Lower leg skin (tissue), 4 donors: ENCODE measurements around the gene HOXB9. TPM values are rescaled to one million over a fixed set of nuclear protein-coding genes. Genes with fewer than 3 reads are reported as not detected.

Source experiments
- DNase-seq, 2 donors: peaks; one replicate each; pipeline ENCODE4 v3.0.0-alpha.2; 2019; ENCODE audit warnings: low spot score in 2 of 2
- H3K4me3 ChIP-seq: fragments of 200-600 bp; sonication (generic); 2 replicates; pipeline ENCODE4 v1.5.1; 2017; ENCODE audit warnings: mild to moderate bottlenecking, low read depth; ENCODE audit not compliant: poor library complexity, severe bottlenecking
- CTCF ChIP-seq, 3 donors: fragments of 450-650 bp; IDR thresholded peaks; one replicate each; pipeline ENCODE4 v1.5.1; 2016; ENCODE audit warnings: antibody characterized with exemption in 3 of 3, mild to moderate bottlenecking in 3 of 3, moderate library complexity in 2 of 3
- POLR2A ChIP-seq, 2 donors: fragments of 450-650 bp; IDR thresholded peaks; one replicate each; pipeline ENCODE4 v1.6.1; 2016 to 2017; ENCODE audit warnings: antibody characterized with exemption in 2 of 2, mild to moderate bottlenecking in 1 of 2, moderate library complexity in 1 of 2
- WGBS, 2 donors: methylation state at CpG; one replicate each; pipeline ENCODE4 v1.1.5; 2018; 5-methylcytosine and 5-hydroxymethylcytosine counted together
- intact Hi-C: fragments of 100-400 bp; cut with DNase I; formaldehyde crosslinking; loops from one replicate; pipeline ENCODE4 v1.15.0; 2023; ENCODE audit warnings: low total_unique reads
- total RNA-seq, 4 donors: library from RNA; depleted of rRNA; stranded (reverse); fragments of >200 nt; gene quantifications; one replicate each; pipeline ENCODE4 v1.1.0, GENCODE V29; 2016

Gene HOXB9
- total RNA-seq, 4 donors from 2014 or later, result 0.07 to 0.29 TPM; not detected in 2

GRCh38 chr17:48630925-48631692, 5.0 kb upstream of the HOXB9 start:
- no peak for TF ChIP-seq POLR2A (IDR thresholded peaks at IDR 0.05)
- TF ChIP-seq CTCF (IDR thresholded peaks at IDR 0.05), result no peak
- H3K4me3 ChIP-seq, result no peak overlapping the region
- intact Hi-C loops, result no loop called here
- no peak for DNase-seq
- WGBS, 2 donors, result 50 to 53% methylated on average over 15 of the region's 15 CpGs

GRCh38 chr17:48630009-48630924, 4.1 kb upstream of the HOXB9 start:
- intact Hi-C loops, result no loop called here
- DNase-seq, result no peak
- 60 to 67% methylated on average over 15 of the region's 15 CpGs for WGBS, 2 donors
- TF ChIP-seq POLR2A (IDR thresholded peaks at IDR 0.05) (no peak), CTCF (IDR thresholded peaks at IDR 0.05) (no peak)
- H3K4me3 ChIP-seq, result no peak overlapping the region

- TF ChIP-seq CTCF (IDR thresholded peaks at IDR 0.05), result no peak
- TF ChIP-seq POLR2A (IDR thresholded peaks at IDR 0.05), result no peak
- DNase-seq, result no peak
- WGBS, 2 donors, result 49 to 54% methylated on average over 5 of the region's 5 CpGs
- H3K4me3 ChIP-seq, result no peak overlapping the region
- intact Hi-C loops, result no loop called here
Observed at GRCh38 chr17:48629411-48629759, 3.2 kb upstream of the HOXB9 start.

- WGBS, 2 donors, result 51 to 59% methylated on average over 5 of the region's 5 CpGs
- TF ChIP-seq POLR2A (IDR thresholded peaks at IDR 0.05), result no peak
- intact Hi-C loops, result no loop called here
- no peak overlapping the region for H3K4me3 ChIP-seq
- no peak for DNase-seq
Observed at GRCh38 chr17:48628649-48629410, 2.7 kb upstream of the HOXB9 start.

GRCh38 chr17:48627623-48628521, 1.7 kb upstream of the HOXB9 start:
- WGBS, 2 donors, result 31% methylated on average over 27 of the region's 27 CpGs
- DNase-seq, result no peak
- TF ChIP-seq CTCF (IDR thresholded peaks at IDR 0.05), result no peak
- intact Hi-C loops, result no loop called here
- no peak overlapping the region for H3K4me3 ChIP-seq
